Caco-2 (cell line): ENCODE data around the gene BCAS3. TPM values are rescaled to one million over a fixed set of nuclear protein-coding genes. Genes with fewer than 3 reads are reported as not detected.

Experiments used
- BruUV-seq: library from RNA; stranded (reverse); fragments of 400-500 nt; replicated peaks from 2 replicates; lab custom pipeline; 2021; lab: Mats Ljungman, UMichigan
- CTCF ChIA-PET: fragments of 300-600 bp; sonication (Branson Sonifier 250); formaldehyde crosslinking; loops from one replicate; lab custom pipeline; 2022; ENCODE audit warnings: antibody characterized with exemption; lab: Charles Lee
- POLR2A ChIA-PET: fragments of 300-600 bp; sonication (Branson Sonifier 250); formaldehyde crosslinking; loops from one replicate; lab custom pipeline; 2022; ENCODE audit warnings: antibody characterized with exemption; lab: Charles Lee
- DNase-seq, 2 experiments: peaks; one replicate each; pipeline versions ENCODE4 v3.0.0 to v3.0.0-alpha.2; 2020 to 2022
- H3K27me3 ChIP-seq: replicated peaks from 2 replicates; pipeline ENCODE4 v1.6.0; 2011; ENCODE audit warnings: low read length; ENCODE audit not compliant: control insufficient read depth, insufficient read depth
- H3K36me3 ChIP-seq: 2 replicates; pipeline ENCODE4 v1.5.1; 2011; ENCODE audit warnings: low read length; ENCODE audit not compliant: control insufficient read depth, insufficient read depth
- H3K4me1 ChIP-seq: fragments of 250-450 bp; sonication (Bioruptor Pico); 2 replicates; pipeline ENCODE4 v1.5.1; 2020; ENCODE audit warnings: mild to moderate bottlenecking
- H3K4me3 ChIP-seq: 2 replicates; pipeline ENCODE4 v1.5.1; 2011; ENCODE audit warnings: low read depth, mild to moderate bottlenecking, control low read depth, low read length
- H3K9me3 ChIP-seq: fragments of 250-450 bp; sonication (Bioruptor Pico); 2 replicates; pipeline ENCODE4 v1.5.1; 2020; ENCODE audit warnings: mild to moderate bottlenecking, moderate library complexity
- H3K27ac Mint-ChIP-seq: one replicate; pipeline ENCODE4 v1.8.0; 2022; ENCODE audit warnings: mixed read lengths; ENCODE audit not compliant: unreplicated experiment
- H3K27me3 Mint-ChIP-seq: one replicate; pipeline ENCODE4 v1.8.0; 2022; ENCODE audit warnings: mixed read lengths; ENCODE audit not compliant: insufficient read depth, unreplicated experiment
- H3K36me3 Mint-ChIP-seq: one replicate; pipeline ENCODE4 v1.8.0; 2022; ENCODE audit warnings: mild to moderate bottlenecking, mixed read lengths; ENCODE audit not compliant: insufficient read depth, unreplicated experiment
- H3K4me1 Mint-ChIP-seq: one replicate; pipeline ENCODE4 v1.8.0; 2022; ENCODE audit warnings: low read depth, mixed read lengths; ENCODE audit not compliant: unreplicated experiment
- H3K4me3 Mint-ChIP-seq: one replicate; pipeline ENCODE4 v1.8.0; 2022; ENCODE audit warnings: mild to moderate bottlenecking, moderate library complexity, mixed read lengths; ENCODE audit not compliant: unreplicated experiment
- H3K9me3 Mint-ChIP-seq: one replicate; pipeline ENCODE4 v1.8.0; 2022; ENCODE audit warnings: mixed read lengths; ENCODE audit not compliant: unreplicated experiment
- intact Hi-C: fragments of 100-400 bp; cut with micrococcal nuclease; formaldehyde crosslinking; loops from one replicate; pipeline ENCODE4 v1.10.0; 2022; ENCODE audit not compliant: unreplicated experiment
- total RNA-seq: library from RNA; stranded (reverse); gene quantifications from 2 replicates; pipeline ENCODE4 v1.2.3, GENCODE V29; 2022
- TF ChIP-seq, protein P1 (sequence below), 2 experiments: fragments of 200-600 bp in 1 of 2; IDR thresholded peaks; 1 replicate in 1 of 2; 2 replicates in 1 of 2; pipeline versions ENCODE4 v1.5.1 to v1.8.0; 2011 to 2022; ENCODE audit warnings: antibody characterized with exemption in 1 of 2, control low read depth in 1 of 2, inconsistent platforms in 1 of 2, low read depth in 1 of 2, low read length in 1 of 2, mild to moderate bottlenecking in 1 of 2, moderate library complexity in 1 of 2; ENCODE audit not compliant: insufficient read depth in 1 of 2, severe bottlenecking in 1 of 2, unreplicated experiment in 1 of 2

The BCAS3 gene
- total RNA-seq, 1 experiment from 2014 or later = 44.1 TPM

DNA sequence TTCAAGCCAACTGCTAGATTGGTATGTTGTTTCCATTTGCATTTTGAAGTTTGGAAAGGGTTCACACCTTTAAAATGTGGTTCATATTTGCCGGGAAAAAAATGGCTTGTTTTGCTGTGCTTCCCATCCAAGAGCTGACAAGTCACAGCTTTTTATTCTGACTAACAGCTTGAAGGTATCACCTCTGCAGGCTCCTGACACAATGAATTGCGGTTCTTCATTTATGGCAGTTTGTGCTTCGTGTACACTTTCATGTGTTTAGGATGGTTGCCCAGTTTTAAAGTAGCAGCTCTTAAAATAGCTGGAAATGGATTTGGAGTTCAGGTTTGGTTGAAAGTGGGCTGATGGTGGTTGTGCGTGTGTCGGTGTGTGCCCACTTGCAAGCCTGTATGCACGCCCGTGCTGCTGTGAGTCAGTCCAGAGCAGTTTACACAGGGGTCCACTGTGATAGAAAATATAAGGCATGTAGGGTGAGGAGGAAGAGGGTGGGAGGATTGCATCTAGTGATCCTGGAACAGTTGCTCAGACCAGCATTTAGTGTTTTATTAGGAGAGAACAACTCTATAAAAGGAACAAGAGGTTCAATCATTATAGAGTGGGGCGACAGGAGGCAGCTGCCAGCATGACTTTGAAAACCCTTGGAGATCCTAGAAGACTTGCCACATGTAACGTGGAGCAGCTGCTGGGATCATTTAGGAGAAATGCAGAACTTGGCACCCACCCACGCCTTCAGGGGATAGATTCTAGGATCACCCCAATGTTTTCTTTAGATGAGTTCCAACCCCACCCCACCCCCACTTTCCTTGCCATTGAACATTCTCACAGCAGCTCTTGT, 614.0 kb downstream of the BCAS3 start:
- ChIA-PET CTCF (no interaction called here), POLR2A (no interaction called here)
- Mint-ChIP-seq H3K27ac (no peak overlapping the region), H3K4me3 (no peak overlapping the region), H3K27me3 (no peaks in the 10 kb centered on the region), H3K4me1 (peaks cover 23% of the 10 kb centered on the region), H3K9me3 (no peaks in the 10 kb centered on the region), H3K36me3 (no peaks in the 10 kb centered on the region)
- Histone ChIP-seq H3K9me3 (no peaks in the 10 kb centered on the region), H3K36me3 (no peaks in the 10 kb centered on the region), H3K27me3 (no peaks in the 10 kb centered on the region), H3K4me1 (peaks cover 16% of the 10 kb centered on the region; the same call in 1 of the 2 replicates), H3K4me3 (no peak overlapping the region)
- TF ChIP-seq, protein P1, sequence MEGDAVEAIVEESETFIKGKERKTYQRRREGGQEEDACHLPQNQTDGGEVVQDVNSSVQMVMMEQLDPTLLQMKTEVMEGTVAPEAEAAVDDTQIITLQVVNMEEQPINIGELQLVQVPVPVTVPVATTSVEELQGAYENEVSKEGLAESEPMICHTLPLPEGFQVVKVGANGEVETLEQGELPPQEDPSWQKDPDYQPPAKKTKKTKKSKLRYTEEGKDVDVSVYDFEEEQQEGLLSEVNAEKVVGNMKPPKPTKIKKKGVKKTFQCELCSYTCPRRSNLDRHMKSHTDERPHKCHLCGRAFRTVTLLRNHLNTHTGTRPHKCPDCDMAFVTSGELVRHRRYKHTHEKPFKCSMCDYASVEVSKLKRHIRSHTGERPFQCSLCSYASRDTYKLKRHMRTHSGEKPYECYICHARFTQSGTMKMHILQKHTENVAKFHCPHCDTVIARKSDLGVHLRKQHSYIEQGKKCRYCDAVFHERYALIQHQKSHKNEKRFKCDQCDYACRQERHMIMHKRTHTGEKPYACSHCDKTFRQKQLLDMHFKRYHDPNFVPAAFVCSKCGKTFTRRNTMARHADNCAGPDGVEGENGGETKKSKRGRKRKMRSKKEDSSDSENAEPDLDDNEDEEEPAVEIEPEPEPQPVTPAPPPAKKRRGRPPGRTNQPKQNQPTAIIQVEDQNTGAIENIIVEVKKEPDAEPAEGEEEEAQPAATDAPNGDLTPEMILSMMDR (IDR thresholded peaks at IDR 0.05; ENCODE audit: insufficient read depth in 1 of 2, low read depth in 1 of 2, low read length in 1 of 2, severe bottlenecking in 1 of 2, unreplicated experiment in 1 of 2) = no peak
- intact Hi-C loops = no loop called here
- DNase-seq = no peak
- BruUV-seq = no TSS peak

DNA sequence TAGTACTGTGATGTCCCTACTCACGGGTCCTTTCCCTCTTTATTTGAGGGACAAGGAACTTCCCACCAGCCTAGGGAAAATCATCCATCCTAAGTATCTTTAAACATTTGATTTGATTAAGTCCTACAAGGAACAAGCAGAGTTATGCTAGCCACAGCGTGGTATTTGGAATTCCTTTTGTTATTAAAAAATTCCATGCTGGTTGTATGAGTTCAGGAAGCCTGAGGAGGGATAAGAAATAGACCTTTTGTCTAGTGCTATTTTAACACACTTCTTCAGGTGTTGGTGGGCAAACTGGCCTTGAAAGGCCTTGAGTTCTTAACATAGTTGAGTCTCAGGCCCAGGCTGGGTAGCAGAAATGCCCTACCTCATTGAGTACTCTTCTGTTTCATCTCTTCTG, 616.6 kb downstream of the BCAS3 start:
- Mint-ChIP-seq H3K27ac (peak overlapping the region; percentile 85), H3K9me3 (no peaks in the 10 kb centered on the region), H3K27me3 (no peaks in the 10 kb centered on the region), H3K4me1 (peaks cover 18% of the 10 kb centered on the region), H3K4me3 (no peak overlapping the region), H3K36me3 (no peaks in the 10 kb centered on the region)
- TF ChIP-seq, protein P1 (IDR thresholded peaks at IDR 0.05; ENCODE audit: insufficient read depth in 1 of 2, low read depth in 1 of 2, low read length in 1 of 2, severe bottlenecking in 1 of 2, unreplicated experiment in 1 of 2) = no peak
- Histone ChIP-seq H3K9me3 (no peaks in the 10 kb centered on the region), H3K36me3 (no peaks in the 10 kb centered on the region), H3K27me3 (no peaks in the 10 kb centered on the region), H3K4me3 (no peak overlapping the region), H3K4me1 (peaks cover 16% of the 10 kb centered on the region; the same call in 1 of the 2 replicates)
- POLR2A ChIA-PET = no interaction called here
- DNase-seq = no peak
- intact Hi-C loops = no loop called here
- BruUV-seq = no TSS peak
- CTCF ChIA-PET = interaction anchor here (0.6 kb wide), 1 partner anchor 14 kb away, joined by 3 read pairs; no protein-coding TSS in a partner anchor

DNA sequence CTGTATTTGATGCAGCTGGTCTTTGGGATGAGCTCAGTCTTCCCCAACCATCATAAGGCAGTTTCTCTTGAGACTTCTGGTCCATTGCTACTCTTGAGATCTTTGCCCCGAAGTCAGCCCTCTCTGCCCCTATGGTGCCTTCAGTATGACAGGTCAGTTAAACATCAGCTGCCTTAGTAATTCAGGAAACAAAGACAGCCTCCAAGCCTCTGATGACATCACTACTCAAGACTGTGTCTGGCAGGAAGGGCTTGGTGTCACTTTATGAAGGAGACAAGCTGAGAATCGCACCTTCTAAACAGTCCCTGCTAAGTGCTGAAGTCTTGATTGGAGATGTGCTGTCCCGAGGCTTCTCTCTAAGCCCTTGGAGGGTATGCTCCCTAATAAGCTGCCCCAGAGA, 617.1 kb downstream of the BCAS3 start:
- Mint-ChIP-seq H3K4me3 (no peak overlapping the region), H3K36me3 (no peaks in the 10 kb centered on the region), H3K4me1 (peaks cover 13% of the 10 kb centered on the region), H3K27me3 (no peaks in the 10 kb centered on the region), H3K9me3 (no peaks in the 10 kb centered on the region), H3K27ac (peak overlapping the region; percentile 85)
- TF ChIP-seq, protein P1 (IDR thresholded peaks at IDR 0.05; ENCODE audit: insufficient read depth in 1 of 2, low read depth in 1 of 2, low read length in 1 of 2, severe bottlenecking in 1 of 2, unreplicated experiment in 1 of 2) = no peak
- H3K36me3 ChIP-seq = no peaks in the 10 kb centered on the region
- CTCF ChIA-PET = interaction anchor here (0.6 kb wide), 2 partner anchors 13 to 236 kb away, joined by 3 to 5 read pairs; no protein-coding TSS in a partner anchor
- BruUV-seq = no TSS peak
- peaks cover 16% of the 10 kb centered on the region; the same call in 1 of the 2 replicates for H3K4me1 ChIP-seq
- no peak overlapping the region for H3K4me3 ChIP-seq
- H3K9me3 ChIP-seq = no peaks in the 10 kb centered on the region
- H3K27me3 ChIP-seq = no peaks in the 10 kb centered on the region
- POLR2A ChIA-PET = no interaction called here
- peak in 1 of 2 experiments; percentile 27 for DNase-seq
- intact Hi-C loops = no loop called here
